Measurements from ENCODE around the gene CBX1. TPM values are rescaled to one million over a fixed set of nuclear protein-coding genes. Genes with fewer than 3 reads are reported as not detected.
"Not testable (repeated sequence)": the region's sequence is repeated elsewhere in the genome, so short reads cannot be mapped to it uniquely, and the experiment has no call there.

The CBX1 gene
- total RNA-seq, 1 donor, result 8.1 TPM

DNA sequence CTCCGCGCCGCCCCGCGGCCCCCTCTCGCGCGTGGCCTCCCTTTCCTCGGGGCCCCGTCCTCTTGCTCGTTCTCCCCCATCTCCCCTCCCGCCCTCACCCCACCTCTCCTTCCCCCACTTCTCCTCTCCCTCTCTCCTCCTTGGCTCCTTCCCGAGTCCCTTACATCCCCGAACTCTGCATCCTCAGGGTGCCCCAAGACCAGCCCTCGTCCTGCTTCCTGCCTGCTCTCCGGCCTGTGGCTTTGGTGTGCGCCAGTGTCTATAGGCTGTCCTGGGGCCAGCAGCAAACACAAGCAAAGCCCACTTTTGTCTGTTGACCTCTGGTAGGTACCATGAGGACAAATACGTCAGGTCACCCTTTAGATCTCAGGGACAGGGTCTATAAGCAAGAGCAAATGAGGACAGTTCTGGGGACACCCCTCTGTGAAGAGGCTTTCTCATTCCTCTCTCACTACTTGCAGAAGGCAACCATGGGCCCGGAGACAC is 63.4 kb downstream of the CBX1 start:
- H3K27me3 ChIP-seq (ENCODE audit: insufficient read depth, low read length), result peaks cover 27% of the 10 kb centered on the region
- H3K4me1 ChIP-seq (ENCODE audit: insufficient read depth, low read length), result peaks cover 14% of the 10 kb centered on the region
- H3K9me3 ChIP-seq (ENCODE audit: low read depth, low read length), result no peaks in the 10 kb centered on the region
- H3K4me3 ChIP-seq (ENCODE audit: low read length), result no peak overlapping the region

DNA sequence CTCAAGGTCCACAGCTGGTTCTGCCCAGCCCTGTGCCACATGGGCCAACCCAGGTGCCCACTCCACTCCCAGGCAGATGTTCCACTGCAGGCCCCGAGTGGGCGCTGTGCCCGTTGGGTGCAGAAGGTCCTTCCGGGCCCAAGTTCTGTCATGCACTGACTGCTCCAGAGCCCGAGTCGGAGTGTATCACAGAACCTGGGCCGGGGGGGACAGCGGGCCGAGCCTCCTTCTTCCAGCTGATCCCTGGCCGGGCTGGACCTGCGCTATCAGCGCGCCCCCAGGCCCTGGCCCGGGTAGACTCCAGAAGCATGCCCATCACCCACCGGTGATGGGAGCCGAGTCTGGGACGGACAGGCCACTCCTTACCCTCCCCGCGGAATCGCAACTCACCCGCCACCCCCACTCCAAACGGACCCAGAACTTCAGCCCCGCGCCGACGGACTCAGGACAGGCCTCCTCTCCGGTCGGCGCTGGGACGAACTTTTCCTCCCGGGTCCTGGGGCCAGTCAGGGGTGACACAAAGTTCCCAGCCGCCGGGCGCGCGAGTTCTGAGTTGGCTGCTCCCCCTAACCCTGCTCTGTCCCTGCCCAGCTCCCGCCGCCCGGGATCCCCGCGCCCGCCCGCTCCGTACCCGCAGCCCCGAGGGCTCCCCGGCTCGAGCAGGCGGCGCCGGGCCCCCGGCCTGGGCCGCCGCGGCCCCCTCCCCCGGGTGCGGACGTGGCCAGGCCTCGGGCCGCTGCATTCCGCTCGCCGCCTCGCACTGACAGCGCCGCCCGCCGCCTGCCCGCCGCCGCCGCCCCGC is 64.0 kb downstream of the CBX1 start, which contains the start of gene COPZ2:
Gene COPZ2 (minus strand): TSS at position 762 of the 802 bp plus-strand sequence. CDS start 20 bp downstream, at position 742.
- Histone ChIP-seq H3K27me3 (ENCODE audit: insufficient read depth, low read length) (peaks cover 27% of the 10 kb centered on the region), H3K4me1 (ENCODE audit: insufficient read depth, low read length) (peaks cover 14% of the 10 kb centered on the region), H3K4me3 (ENCODE audit: low read length) (peak within 1 kb of the TSS; percentile 47), H3K9me3 (ENCODE audit: low read depth, low read length) (no peaks in the 10 kb centered on the region)

GRCh38 chr17:48036693-48037035 is 64.6 kb downstream of the CBX1 start:
- H3K27me3 ChIP-seq (ENCODE audit: insufficient read depth, low read length), result peaks cover 28% of the 10 kb centered on the region
- no peaks in the 10 kb centered on the region for H3K9me3 ChIP-seq (ENCODE audit: low read depth, low read length)
- no peak overlapping the region for H3K4me3 ChIP-seq (ENCODE audit: low read length)
- H3K4me1 ChIP-seq (ENCODE audit: insufficient read depth, low read length), result peaks cover 14% of the 10 kb centered on the region

GRCh38 chr17:48034734-48035133 is 66.5 kb downstream of the CBX1 start:
- not testable (repeated sequence) for H3K4me3 ChIP-seq (ENCODE audit: low read length); H3K9me3 ChIP-seq (ENCODE audit: low read depth, low read length)
- Histone ChIP-seq H3K27me3 (ENCODE audit: insufficient read depth, low read length) (peaks cover 34% of the 10 kb centered on the region), H3K4me1 (ENCODE audit: insufficient read depth, low read length) (peaks cover 14% of the 10 kb centered on the region)

GRCh38 chr17:48031966-48032365 is 69.3 kb downstream of the CBX1 start:
- Histone ChIP-seq H3K9me3 (ENCODE audit: low read depth, low read length) (no peaks in the 10 kb centered on the region), H3K4me1 (ENCODE audit: insufficient read depth, low read length) (peaks cover 5% of the 10 kb centered on the region), H3K27me3 (ENCODE audit: insufficient read depth, low read length) (peaks cover 18% of the 10 kb centered on the region)

GRCh38 chr17:48030531-48030930 is 70.7 kb downstream of the CBX1 start:
- Histone ChIP-seq H3K4me1 (ENCODE audit: insufficient read depth, low read length) (peaks cover 12% of the 10 kb centered on the region), H3K27me3 (ENCODE audit: insufficient read depth, low read length) (peaks cover 7% of the 10 kb centered on the region), H3K4me3 (ENCODE audit: low read length) (no peak overlapping the region), H3K9me3 (ENCODE audit: low read depth, low read length) (no peaks in the 10 kb centered on the region)

More at GRCh38 chr17:48031966-48032365, 69.3 kb downstream of the CBX1 start:
- H3K4me3 ChIP-seq (ENCODE audit: low read length), result no peak overlapping the region

DNA sequence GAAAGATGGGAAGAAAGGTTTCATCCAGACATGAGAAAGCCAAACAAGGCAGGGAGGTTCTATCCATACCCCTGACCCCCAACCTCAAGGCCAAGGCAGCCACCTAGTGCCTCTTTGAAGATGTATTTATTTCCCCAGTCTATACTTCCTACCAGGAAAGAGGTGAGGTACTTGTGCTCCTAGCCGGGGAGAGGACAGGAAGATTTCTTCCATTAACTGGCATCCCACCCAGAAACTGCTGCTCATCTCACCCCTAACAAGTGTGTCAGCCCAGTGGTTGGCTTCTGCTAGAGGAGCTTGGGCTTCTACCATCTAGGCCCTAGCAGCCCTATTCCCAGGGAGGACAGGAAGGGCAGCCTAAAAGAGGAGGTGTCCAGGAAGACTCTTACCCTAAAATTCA is 72.5 kb downstream of the CBX1 start:
- peaks cover 7% of the 10 kb centered on the region for H3K27me3 ChIP-seq (ENCODE audit: insufficient read depth, low read length)
- H3K4me3 ChIP-seq (ENCODE audit: low read length), result no peak overlapping the region
- no peaks in the 10 kb centered on the region for H3K9me3 ChIP-seq (ENCODE audit: low read depth, low read length)
- peaks cover 24% of the 10 kb centered on the region for H3K4me1 ChIP-seq (ENCODE audit: insufficient read depth, low read length)

GRCh38 chr17:48027322-48027981 is 73.8 kb downstream of the CBX1 start:
- no peak overlapping the region for H3K4me3 ChIP-seq (ENCODE audit: low read length)
- peaks cover 36% of the 10 kb centered on the region for H3K4me1 ChIP-seq (ENCODE audit: insufficient read depth, low read length)
- H3K9me3 ChIP-seq (ENCODE audit: low read depth, low read length), result no peaks in the 10 kb centered on the region
- H3K27me3 ChIP-seq (ENCODE audit: insufficient read depth, low read length), result peaks cover 7% of the 10 kb centered on the region

DNA sequence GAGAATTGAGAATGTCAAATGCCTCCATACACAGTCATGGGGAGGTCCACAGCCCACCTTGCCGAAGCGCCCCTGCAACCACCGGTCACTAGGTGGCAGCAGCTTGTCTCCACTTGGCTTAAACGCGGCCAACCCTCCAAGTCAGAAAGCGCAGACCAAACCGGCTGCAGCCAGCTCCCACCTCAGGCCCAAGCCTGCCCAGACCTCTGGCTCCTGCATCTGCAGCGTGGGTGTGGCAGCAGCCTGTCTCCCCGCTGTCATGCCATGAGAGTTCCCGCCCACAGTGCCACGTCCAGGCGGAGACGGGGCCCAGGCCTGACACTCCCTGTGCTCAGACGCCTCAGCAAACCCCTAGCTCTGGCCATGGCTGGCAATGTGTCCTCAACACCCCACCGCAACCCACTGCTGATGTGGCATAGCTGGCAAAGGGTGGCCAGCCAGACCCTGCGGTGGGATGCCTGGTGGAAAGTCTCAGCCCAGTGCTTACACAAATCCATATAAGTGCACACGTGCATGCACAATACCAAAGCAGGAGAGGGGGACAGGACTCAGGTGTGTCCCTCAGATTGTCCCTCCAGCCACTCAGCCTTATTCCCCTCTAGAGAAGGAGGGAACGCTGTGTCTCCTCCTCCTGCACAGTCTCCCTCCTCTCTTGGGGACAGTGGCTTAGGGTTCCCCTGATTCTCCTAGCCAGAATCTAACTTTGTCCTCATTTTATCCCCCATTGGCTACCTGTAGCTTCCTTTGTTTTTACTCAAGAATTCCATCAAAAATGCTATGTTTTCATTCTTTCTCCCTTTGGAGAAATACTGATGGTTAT is 74.6 kb downstream of the CBX1 start:
- H3K9me3 ChIP-seq (ENCODE audit: low read depth, low read length), result no peaks in the 10 kb centered on the region
- no peak overlapping the region for H3K4me3 ChIP-seq (ENCODE audit: low read length)
- H3K27me3 ChIP-seq (ENCODE audit: insufficient read depth, low read length), result peaks cover 13% of the 10 kb centered on the region
- peaks cover 44% of the 10 kb centered on the region for H3K4me1 ChIP-seq (ENCODE audit: insufficient read depth, low read length)

DNA sequence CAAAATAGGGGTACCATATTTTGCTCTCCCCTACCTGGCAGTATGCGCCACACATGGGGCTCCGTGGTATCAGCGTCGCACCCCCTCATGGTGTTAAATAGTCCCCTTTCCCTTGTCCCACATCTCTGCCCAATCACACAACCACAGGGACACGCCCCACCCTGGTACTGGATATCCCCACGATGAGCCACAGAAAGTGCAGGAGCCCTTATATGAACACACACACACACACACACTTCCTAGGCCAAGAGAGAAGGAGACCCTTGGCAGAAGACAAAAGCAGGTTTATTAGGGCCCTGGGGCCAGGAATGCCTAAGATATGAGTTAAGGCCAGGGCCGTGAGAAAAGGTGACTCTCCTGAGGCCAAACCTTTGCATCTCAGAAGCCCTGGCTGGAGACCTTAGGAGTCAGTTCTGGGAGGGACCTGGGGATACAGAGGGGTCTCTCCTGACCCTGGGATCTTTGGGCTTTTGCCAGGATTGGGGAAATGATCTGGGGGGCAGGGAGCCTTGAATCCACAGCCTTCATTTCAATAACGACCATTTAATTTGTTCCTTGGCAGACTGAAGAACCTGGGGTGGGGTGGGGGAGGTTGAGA is 75.3 kb downstream of the CBX1 start:
- H3K4me3 ChIP-seq (ENCODE audit: low read length), result no peak overlapping the region
- no peaks in the 10 kb centered on the region for H3K9me3 ChIP-seq (ENCODE audit: low read depth, low read length)
- H3K27me3 ChIP-seq (ENCODE audit: insufficient read depth, low read length), result peaks cover 14% of the 10 kb centered on the region
- H3K4me1 ChIP-seq (ENCODE audit: insufficient read depth, low read length), result peaks cover 51% of the 10 kb centered on the region

DNA sequence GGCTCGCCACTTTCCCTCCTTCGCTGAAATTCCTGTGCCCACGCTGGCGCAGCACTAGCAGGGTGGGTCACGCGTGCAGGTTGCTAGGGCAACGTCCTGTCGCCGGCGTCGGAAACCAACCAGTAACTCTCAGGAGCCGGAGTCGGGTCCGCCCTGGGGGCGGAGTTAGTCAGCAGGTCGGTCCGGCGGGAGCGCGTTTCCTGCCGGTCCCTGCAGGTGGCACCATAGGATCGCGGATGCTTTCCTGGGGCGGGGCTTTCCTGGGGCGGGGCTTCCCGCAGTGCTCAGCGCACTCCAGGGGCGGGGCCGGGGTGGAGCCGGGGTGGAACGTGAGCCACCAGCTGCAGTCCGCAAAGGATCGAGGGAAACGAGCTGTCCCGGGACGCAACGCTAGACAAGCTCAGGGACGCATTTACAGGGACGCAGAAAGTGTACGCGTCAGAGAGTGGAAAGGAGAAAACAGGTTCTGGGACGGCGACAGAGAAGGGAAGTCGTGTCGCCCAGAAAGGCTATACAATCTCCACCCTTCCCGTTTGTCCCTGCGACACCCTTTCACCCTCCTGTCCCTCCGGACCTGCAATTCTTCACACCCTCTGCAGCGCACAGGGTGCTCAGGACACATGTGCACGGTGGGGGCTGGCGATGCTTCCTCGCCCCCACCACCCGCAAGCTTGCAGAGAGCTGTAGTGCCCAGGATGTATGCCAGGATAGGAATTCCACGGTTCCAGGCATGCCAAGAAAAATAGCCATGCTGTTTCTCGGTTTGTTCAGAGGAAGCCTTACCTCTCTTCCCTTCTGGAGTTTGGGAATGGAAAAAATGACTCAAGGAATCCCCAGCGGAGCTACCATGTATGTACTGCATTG is 76.0 kb downstream of the CBX1 start:
- peaks cover 54% of the 10 kb centered on the region for H3K4me1 ChIP-seq (ENCODE audit: insufficient read depth, low read length)
- H3K9me3 ChIP-seq (ENCODE audit: low read depth, low read length), result no peaks in the 10 kb centered on the region
- H3K27me3 ChIP-seq (ENCODE audit: insufficient read depth, low read length), result peaks cover 12% of the 10 kb centered on the region
- H3K4me3 ChIP-seq (ENCODE audit: low read length), result peak overlapping the region; percentile 35

- H3K4me1 ChIP-seq (ENCODE audit: insufficient read depth, low read length), result peaks cover 54% of the 10 kb centered on the region
- no peaks in the 10 kb centered on the region for H3K9me3 ChIP-seq (ENCODE audit: low read depth, low read length)
- H3K27me3 ChIP-seq (ENCODE audit: insufficient read depth, low read length), result peaks cover 12% of the 10 kb centered on the region
- peak overlapping the region; percentile 35 for H3K4me3 ChIP-seq (ENCODE audit: low read length)
Observed at GRCh38 chr17:48024149-48025039, 76.9 kb downstream of the CBX1 start.

Data from mononuclear cell (primary cell).